T1000 (cell line): ENCODE measurements around the gene CIAO3.

ENCODE experiments used
- DNase-seq: peaks from one replicate; lab custom pipeline; 2025; ENCODE audit warnings: mixed read lengths; lab: John Stamatoyannopoulos, UW

Gene CIAO3

GRCh38 chr16:722835-723633, 17.8 kb downstream of the CIAO3 start:
- no peak for DNase-seq

DNA sequence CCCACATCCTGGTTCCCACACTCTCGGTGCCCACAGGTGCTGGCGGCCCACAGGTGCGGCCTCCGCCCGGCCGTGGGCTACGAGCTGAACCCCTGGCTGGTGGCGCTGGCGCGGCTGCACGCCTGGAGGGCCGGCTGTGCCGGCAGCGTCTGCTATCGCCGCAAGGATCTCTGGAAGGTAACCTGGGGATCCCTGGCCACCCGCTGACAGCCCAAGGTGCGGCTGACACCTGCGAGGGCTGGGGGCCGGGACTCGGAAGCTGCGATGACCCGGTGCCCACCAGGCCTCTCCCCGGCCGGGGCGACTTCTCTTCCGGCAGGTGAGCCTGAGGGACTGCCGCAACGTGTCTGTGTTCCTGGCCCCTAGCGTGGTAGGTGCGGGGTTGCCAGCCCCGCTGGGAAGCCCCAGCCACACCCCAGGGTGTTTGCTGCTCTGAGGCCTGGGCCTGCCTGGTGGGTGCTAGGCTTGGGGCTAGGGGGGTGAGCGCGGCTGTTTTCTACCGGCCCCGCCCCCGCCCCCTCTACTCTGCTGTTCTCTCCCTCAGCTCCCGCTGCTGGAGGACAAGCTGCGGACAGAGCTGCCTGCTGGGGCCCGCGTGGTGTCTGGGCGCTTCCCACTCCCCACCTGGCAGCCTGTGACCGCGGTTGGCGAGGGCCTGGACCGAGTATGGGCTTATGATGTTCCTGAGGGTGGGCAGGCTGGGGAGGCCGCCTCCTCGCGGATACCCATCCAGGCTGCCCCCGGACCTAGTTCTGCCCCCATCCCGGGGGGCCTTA, 18.8 kb downstream of the CIAO3 start:
- DNase-seq, result no peak

- peak; percentile 84 for DNase-seq
Measured at GRCh38 chr16:720990-721764, 19.6 kb downstream of the CIAO3 start, which contains the start of gene ANTKMT. Gene ANTKMT (plus strand): TSS chr16:721146. CDS start chr16:721275, 129 bp downstream.

GRCh38 chr16:720447-720989, 20.3 kb downstream of the CIAO3 start:
- DNase-seq, result peak; percentile 30

DNA sequence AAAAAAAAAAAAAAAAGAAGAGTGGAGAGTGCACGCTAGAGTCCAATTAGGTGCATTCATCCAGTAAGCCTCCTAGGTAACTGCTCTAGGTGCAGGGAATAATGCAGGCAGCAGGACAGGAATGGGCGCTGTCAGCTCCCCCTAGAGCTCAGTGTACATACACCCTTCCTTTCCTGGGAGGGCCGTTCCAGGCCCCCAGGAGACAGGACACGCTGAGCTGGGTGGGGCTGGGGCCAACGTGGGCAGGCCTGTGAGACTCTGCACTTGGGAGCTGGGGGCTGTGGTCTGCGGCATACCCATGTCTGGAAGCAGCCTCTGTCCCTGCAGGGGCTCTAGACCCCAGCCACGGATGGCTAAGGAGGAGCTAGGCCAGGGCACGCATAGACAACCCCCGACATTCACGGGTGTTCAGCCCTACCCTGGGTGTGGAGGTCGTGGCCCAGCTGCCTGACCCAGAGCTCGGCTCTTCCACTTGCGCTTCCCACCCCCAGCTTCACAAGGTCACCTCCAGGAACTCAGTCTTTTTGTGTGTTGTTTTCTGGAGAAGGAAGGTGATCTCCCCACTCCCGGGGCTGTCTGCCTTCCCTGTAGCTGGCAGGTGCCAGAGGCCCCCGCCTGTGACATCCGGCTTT, 20.9 kb downstream of the CIAO3 start:
- no peak for DNase-seq

DNA sequence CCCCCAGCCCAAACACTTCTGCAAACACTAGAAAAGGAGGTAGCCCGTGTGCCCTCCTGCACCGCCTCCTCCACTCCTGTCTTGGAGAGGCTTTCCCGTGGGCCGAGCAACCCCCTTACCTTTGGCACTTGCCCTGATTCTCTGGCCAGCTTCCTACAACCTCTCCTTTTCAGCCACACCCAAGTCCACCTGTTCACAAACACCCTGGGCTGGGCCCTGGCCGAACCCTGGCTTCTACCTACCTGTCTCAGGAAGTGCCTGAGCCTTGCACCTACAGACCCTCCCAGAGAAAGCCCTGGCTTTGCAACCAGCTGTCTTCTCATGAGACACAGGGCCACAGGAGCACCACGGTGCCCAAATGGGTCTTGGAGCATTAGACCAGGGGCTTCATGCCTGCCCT, 21.9 kb downstream of the CIAO3 start:
- no peak for DNase-seq

DNA sequence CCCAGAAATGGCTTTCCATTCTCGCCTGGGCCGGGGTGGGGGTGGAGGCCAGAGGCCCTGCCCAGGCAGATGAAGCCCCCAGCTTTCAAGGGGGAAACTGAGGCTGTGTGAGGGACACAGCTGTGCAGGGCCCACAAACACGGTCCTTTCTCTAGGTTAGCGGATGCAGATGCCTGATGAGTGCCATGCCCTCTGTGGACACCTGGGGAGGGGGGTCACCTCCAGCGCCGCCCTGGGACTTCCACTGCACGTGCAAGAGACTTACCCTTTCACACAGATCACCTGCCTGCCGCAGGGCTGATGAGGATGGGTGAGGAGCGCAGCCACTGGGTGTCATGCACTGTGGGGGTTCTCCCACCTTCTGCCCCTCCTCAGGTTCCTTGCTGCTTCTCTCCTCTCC, 22.4 kb downstream of the CIAO3 start:
- no peak for DNase-seq

GRCh38 chr16:717450-718245, 23.1 kb downstream of the CIAO3 start:
- DNase-seq, result no peak

DNA sequence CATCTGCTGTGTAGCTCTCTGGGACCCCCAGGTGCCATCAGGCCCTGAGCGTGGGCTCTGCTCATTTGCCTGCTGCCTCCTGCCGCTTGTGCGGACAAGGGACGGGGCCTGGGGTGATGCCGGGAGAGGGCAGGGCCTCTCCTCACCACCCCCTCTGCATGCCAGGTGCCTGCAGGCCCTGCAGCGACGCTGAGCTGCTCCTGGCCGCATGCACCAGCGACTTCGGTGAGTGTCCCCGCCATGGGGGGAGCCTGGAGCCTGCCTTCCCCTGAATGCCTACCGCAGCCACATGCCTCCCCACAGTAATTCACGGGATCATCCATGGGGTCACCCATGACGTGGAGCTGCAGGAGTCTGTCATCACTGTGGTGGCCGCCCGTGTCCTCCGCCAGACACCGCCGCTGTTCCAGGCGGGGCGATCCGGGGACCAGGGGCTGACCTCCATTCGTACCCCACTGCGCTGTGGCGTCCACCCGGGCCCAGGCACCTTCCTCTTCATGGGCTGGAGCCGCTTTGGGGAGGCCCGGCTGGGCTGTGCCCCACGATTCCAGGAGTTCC, 23.9 kb downstream of the CIAO3 start:
- DNase-seq, result no peak

- no peak for DNase-seq
Measured at GRCh38 chr16:716200-716568, 24.6 kb downstream of the CIAO3 start.

GRCh38 chr16:715477-716199, 25.2 kb downstream of the CIAO3 start:
- no peak for DNase-seq

DNA sequence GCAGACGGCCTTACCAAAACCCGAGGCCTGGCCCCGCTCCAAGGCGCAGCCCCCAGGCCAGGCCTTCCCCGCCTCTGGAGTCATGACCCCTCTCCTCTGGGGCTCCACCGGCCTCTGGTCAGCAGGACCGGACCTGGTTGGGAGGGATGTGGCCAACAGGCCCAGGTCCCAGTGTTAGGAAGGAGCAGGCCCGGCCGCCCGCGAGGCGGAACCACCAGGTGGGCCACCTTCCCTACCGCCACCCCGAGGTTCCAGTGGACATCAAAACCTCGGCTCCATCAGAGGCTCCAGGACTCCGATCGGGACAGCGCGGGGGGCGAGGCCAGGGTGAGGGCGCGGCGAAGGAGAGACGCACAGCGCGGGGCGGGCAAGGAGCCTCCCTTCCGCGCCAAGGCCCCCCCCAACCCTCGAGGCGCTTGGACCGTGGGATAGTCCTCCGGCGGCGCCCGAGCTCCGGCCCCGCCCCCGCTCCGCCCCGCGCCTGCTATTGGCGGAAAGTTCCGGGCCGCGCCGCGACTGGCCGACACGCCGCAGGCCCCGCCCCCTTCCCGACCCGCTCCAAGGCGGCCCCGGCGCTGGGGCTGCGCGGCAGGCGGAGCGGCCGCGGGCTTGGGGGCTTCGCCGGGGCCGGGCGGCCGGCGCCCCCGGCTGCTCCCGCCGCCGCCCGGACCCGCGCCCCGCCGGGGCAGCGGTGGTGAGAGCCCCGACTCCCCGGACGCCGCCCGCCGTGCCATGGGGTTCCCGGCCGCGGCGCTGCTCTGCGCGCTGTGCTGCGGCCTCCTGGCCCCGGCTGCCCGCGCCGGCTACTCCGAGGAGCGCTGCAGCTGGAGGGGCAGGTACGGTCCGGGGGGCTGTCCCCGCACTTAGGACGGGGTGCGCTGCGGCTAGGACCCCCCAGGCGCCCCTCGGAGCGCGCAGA, 26.0 kb downstream of the CIAO3 start, which contains the start of gene METRN:
Gene METRN (plus strand): TSS at position 561 of the 919 bp plus-strand sequence. CDS start 172 bp downstream, at position 733.
- DNase-seq, result peak; percentile 88

DNA sequence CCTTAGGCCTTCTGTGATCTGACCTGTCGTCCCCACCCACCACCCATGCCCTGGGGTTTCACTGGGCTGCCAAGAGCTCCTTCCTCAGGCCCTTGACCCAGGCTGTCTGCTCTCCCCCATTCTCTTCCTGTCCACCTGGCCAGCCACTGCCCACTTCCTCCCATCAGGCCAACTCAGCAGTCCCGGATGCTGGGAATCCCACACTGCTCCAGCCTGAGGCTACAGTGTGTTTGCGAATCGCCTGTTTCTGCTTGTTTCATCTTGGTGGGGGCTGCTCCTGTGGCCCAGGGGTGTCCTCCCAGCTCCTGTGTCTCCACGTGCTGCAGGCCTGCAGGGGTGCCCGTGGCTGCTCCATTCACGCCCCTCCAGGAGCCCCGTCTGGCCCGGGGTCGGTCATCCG, 26.7 kb downstream of the CIAO3 start:
- no peak for DNase-seq

DNA sequence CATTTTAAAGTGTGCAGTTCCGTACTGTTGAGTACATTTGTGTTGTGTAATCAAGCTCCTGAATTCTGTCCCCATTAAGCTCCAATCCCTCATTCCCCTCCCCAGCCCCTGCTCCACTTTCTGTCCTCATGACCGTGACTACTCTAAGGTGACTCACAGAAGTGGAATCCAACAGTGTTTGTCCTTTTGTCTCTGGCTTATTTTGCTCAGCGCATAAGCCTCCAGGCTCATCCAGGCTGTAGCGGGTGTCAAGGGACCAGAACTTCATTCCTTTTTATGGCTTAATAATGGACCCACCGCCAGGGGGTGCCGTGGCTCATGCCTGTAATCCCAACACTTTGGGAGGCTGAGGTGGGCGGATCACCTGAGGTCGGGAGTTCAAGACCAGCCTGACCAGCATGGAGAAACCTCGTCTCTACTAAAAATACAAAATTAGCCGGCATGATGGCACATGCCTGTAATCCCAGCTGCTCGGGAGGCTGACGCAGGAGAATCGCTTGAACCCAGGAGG, 28.0 kb downstream of the CIAO3 start:
- peak; percentile 87 for DNase-seq

DNA sequence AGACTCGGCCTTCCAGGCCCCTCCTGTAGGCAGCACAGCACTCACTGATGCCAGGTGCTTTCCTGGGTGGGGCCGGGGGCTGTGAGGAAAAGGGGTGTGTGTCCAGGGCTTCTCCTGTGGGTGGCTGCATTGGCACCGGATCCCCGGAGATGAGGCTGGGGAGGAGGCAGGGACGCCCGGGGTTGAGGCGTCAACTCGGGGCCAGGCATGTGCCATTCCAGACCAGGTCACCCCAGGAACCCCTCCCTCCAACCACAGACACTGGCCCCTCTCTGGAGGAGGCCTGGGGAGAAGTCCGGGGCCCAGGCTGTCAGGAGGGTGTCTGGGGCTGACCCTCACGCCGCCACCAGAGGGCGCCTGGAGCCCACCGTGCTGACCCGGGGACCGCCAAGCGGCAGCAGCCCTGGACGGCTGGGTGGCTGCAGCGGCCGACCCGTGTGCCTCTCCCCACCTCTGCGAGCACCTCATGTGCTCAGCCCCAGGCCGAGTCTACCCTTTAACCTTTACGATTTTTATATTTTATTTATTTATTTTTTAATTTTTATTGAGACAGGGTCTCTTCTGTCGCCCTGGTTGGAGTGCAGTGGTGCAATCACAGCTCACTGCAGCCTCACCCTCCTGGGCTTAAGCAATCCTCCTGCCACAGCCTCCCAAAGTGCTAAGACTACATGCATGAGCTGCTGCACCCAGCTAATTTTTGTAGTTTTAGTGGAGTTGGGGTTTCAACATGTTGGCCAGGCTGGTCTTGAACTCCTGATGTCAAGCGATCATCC, 29.1 kb downstream of the CIAO3 start:
- DNase-seq, result peak; percentile 77

- no peak for DNase-seq
Measured at GRCh38 chr16:711084-711483, 29.7 kb downstream of the CIAO3 start.

GRCh38 chr16:710500-711075, 30.2 kb downstream of the CIAO3 start:
- DNase-seq, result no peak
